HG03196 (cell line): ENCODE measurements around the gene PRR35.

ENCODE experiments used
- ATAC-seq: cut with Tn5 transposase; IDR thresholded peaks from one replicate; pipeline ENCODE4 v1.9.1; 2021; ENCODE audit not compliant: unreplicated experiment

Gene PRR35

DNA sequence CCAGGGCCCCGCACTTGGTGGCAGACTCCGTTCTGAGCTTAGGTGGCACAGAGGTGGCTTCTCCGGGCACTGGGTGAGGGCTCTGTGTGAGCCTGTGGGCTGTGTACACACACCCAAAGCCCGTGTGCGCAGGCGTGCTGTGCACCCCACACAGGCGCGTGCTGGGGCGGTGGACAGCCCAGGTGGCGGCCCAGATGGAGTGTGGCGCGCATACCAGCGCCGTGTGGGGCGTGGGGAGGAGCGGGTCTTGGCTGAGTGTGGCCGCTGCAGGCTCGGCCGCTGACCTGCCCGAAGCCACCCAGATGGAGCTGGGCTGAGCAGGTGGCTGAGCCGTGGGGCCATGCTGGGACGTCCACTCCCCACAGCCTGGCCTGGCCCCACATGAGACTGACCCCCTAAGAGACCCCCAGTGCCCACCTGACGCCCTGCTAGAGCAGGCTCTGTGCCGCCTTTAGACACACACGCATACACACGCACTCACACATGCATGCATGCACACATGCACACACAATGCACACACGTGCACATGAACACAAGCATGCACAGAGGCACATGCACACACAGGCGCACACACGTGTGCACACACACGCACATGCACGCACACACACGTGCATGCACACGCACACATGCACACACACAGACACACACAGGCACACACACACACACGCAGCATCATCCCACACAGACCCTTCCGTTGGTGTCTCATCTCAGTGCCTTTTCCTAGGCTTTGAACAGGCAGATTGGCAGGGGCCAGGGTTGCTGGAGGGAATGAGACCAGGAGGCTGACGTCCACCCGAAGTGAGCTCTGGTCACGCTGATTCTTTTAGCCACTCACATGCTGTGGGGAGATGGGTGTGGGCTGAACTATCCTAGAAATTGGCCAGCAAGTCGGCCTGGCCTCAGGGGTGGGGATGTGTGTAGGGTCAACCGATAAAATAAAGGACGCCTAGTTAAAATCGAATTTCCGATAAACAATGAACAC, 2.1 kb downstream of the PRR35 start:
- ATAC-seq: no peak

DNA sequence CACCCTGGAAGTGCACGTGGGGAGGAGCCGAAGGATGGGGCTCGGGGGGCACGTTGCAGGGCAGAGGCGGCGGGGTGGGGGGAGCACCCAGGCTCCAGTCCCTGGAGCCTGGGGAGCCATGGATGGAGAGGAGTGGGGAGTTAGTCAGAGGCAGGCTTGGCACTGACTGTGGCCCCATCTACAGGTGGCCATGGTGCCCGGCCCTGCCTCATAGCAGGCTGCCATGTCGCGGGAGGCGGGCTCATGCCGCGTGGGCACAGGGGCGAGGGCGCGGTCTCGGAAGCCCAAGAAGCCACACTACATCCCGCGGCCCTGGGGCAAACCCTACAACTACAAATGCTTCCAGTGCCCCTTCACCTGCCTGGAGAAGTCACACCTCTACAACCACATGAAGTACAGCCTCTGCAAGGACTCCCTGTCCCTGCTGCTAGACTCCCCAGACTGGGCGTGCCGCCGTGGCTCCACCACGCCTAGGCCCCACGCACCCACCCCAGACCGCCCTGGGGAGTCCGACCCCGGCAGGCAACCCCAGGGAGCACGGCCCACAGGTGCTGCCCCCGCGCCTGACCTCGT, 3.0 kb downstream of the PRR35 start:
- no peak for ATAC-seq

DNA sequence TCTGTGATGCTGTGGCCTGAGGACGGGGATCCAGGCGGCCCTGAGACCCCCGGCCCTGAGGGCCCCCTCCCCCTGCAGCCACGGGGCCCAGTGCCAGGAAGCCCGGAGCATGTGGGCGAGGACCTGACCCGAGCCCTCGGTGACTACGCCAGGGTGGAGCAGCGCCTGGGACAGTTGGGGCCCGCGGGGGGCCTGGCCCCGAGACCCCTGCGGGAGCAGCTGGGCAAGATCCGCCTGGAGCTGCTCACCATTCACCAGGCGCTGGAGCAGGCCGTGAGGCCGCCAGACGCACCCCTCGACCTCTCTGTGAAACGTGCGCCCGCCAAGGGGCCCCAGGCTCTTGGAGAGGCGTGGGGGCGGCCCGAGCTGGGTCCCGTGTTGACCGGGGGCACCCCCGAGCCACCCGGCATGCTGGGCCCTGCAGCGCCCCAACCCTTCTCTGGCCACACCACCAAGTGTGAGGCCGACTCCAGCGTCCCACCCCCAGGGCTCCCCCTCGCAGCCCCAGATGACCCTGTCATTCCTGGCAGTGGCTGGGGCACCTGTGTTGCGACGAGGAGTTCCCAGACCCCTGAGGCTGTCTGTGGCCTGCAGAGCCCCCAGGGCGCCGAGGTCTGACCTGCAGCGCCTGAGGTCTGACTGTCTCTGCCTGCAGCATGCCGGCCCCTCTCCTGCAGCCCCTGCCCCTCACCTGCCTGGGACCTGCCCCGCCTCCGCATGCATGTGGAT, 4.7 kb downstream of the PRR35 start:
- no peak for ATAC-seq

DNA sequence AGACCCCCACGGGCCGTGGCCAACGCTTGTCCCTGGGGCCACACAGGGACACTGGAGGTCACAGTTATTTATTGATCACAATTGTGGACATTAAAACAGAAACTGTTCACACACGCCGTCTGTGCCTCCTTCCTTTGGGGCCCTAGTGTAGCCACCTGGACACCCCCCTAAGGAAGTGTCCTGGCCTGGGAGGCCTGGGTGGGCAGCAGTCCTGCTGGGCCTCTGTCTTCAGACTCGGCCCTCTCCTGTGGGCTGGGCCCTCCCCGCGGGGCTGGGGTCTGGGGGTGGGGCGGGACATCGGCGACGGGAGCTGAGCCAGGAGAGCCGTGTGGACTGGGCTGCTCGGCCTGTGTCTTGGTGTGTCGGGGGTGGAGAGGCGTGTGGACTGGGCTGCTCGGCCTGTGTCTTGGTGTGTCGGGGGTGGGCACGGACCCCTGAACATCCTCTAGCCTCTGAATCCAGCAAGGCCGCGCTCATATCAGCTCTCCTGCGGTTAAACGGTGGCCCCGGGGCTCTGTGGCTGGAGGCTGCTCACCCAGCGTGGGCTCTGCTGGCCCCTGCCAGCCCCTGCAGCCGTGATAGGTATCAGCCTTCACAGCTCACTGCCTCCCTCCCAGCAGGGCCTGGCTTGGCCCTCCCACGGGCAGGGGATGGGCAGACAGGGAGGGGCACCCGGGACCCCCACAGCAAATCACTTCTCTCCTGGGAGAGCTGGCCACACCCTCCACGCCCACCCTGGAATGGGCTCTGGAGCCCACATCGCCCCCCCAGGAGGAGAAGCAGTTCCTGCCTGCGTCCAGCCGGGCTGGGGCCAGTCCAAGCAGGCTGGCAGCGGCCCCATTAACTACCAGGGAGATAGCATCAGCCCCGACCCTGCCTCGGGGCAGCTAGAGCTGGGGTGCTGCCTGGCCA, 5.5 kb downstream of the PRR35 start:
- no peak for ATAC-seq

DNA sequence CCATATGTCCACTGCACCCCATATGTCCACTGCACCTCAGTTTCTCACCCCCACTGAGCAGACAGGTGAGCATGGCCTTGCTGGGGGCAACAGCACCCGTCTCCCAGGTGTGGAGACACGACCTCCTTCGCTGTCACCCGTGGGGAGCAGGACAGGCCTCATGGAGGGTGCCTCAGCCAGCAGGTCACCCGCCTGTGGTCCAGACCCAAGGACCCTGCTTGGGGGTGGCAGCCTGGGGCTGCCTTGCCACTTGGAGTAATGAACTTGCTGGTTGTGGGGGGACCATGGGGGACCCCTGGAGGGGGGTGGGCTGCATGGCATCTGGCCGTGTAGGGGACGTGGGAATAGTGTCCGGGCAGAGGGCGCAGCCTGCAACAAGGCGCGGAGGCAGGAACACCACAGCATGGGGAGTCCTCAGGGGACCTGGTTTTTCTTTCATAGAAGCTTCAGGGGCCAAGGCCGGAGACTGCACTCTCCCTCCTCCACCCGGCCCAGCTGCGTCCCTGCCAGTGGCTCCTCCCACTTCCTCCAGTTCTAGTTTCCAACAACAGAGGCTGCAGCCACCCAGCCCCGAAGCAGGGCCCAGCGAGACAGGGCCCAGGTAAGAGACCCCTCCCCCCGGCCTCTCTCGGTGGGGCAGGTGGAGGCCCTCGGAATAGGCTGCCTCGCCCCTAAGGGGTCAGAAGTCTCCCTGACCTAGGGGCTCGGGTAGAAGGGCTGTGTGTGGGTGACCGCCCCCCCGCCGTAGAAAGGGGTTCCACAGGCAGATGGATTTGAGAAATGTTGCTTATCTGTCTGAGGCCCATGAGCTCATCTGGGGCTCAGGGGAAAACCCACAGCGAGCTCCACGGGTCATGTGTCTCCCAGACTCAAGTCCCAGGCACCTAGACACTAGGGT, 6.5 kb downstream of the PRR35 start, which contains the start of gene NHLRC4:
TSS of gene NHLRC4 (plus strand) at position 531 of the 898 bp plus-strand sequence. CDS start 1,043 bp downstream, outside the sequence.
- peak; percentile 31 for ATAC-seq

DNA sequence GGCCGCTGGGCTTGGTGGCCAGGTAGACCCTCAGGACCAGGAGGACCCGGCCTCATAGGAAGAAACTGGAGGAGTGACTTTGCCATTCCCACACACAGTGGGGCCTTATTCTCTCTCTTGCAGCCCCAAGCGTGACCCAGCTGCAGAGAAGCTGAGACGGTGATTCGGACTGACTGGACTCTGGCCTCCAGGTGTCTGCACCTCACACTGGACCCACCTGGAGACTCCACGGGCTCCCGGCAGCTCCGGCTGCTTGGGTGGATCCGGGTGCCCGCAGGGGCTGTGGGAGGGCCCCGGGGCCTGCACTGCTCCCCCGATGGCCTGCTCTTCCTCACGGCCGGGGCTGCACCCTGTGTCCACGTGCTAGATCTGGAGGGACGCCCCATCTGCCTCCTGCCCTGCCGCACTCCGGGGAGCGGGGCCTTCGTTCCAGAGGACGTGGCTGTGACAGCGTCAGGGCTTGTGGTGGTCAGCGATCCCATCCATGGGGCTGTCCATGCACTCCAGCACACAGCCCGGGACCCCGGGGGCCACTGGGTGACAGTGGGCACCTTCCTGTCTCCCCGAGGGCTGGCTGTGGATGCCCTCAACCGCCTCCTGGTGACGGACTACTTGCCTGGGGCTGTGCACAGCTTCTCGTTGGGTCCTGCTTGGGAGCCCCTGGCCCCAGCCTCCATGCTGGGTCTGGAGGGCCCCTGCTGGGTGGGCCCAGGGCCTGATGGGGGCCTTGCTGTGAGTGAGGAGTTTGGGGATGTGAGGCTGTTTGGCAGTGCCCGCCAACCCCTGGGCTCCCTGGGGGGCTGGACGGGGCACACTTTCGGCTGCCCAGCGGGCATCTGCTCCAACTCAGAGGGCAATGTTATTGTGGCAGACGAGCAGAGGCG, 7.4 kb downstream of the PRR35 start:
- no peak for ATAC-seq

DNA sequence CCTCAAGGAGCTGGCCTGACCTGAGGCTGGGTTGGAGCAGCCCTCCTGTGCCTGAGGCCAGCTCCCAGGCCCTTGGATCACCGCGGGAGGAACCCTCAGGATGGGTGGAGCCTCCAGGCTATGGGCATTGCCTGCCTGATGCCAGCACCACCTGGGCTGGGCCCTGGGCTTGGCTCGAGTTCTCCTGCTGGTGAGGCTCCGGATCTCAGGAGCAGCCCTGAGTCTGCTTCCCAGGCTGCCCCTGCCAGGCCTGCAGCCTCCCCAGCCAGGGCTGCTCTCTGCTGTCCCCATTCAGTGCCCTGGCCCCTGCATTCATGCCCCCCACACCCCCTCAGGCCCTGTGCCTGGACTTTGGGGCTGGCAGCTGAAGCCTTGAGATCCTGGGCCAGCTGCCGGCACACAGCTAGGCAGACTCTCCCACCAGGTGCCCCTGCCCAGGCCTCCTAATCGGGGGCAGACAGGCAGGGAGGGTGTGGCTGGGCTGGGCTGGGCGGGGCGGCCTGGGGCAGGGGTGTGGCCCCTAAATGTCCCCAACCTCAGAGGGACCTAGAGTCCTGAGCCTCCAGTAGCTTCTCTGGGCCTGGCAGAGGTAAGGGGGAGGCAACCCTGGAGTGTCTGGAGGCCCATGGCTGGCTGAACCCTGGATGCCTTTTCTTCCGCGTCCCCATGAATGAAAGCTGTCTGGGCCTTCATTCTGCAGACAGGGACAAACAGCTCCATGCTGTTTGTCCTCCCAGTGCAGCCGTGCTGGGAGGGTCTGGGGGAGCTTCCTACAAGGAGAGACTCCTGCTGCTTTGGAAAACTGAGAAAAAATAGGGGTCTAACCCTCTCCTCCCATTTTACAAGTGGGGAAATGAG, 8.4 kb downstream of the PRR35 start:
- ATAC-seq: no peak

DNA sequence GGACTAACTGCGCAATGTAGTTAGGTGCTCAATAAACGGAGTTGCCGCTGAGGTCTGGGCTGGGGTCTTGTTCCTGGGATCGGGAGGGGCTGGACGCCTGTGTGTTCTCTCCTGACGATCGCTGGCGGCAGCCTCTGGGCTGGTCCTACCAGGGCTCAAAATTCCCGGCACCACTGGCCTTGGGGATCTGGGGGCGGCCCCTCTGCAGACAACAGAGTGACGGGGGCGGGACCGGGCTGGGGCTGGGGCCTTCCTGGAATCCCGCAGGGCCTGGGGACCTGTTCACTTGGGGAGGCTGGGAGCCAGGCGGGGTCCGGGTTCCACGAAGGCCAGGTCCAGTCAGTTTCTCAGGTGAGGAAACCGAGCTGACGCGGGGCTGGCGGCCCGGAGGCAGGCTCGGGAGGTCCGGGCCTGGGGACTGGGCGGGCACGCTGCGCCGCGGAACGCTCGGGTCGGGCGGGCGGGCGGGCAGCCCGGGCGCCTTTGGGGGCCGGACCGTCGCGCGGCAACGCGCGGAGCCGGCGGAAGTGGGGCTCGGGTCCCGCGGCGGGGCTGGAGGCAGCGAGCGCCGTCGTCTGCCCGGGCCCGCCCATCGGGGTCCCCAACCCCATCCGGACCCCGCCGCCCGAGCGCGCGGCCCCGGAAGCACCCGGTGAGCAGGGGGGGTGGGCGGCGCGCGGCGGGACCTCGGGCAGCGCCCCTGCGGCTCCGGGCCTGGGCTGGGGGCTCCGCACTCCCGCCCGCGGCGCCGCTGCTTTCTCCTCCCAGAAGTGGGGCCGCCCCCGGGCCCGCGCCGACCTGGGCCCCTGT, 9.5 kb downstream of the PRR35 start, which contains the start of gene PIGQ:
TSS of gene PIGQ (plus strand) at position 524 of the 810 bp plus-strand sequence. CDS start 4,107 bp downstream, outside the sequence.
- ATAC-seq: peak; percentile 58

DNA sequence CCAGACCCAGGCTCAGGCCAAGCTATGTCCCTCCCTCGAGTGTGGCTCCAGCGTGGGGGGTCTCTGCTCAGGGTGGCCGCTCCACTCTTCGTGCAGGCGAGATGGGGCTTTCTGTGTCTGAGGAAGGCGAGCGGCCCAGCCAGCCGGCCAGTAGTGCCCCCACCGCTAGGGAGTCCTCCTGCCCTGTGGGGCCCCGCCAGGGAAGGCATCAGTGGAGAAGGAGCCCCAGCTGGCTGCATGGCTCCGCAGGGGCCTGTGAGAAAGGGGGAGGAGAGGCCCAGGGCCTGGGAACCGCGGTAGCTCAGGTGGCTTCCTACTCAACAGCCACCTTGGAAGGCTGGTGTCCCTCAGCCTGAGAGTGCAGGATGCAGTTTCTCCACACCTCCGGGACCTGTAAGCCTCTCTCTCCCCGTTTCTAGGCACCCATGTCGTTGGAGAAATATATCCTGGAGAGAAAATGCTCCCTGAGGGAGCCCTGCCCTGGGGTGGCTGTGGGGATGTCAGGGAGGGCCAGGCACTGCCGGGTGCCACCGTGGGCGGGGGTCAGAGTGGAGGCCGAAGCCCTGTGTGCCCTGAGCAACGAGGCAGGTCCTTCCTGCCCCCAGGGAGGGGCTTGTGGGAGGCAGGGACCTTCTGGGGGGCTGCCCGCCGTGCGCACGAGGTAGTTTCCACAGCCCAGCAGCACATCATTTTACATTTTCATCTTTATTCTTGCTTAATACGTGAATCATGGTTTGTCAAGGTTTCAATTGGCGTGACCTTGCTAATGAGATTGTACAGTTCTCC, 12.9 kb downstream of the PRR35 start:
- no peak for ATAC-seq

DNA sequence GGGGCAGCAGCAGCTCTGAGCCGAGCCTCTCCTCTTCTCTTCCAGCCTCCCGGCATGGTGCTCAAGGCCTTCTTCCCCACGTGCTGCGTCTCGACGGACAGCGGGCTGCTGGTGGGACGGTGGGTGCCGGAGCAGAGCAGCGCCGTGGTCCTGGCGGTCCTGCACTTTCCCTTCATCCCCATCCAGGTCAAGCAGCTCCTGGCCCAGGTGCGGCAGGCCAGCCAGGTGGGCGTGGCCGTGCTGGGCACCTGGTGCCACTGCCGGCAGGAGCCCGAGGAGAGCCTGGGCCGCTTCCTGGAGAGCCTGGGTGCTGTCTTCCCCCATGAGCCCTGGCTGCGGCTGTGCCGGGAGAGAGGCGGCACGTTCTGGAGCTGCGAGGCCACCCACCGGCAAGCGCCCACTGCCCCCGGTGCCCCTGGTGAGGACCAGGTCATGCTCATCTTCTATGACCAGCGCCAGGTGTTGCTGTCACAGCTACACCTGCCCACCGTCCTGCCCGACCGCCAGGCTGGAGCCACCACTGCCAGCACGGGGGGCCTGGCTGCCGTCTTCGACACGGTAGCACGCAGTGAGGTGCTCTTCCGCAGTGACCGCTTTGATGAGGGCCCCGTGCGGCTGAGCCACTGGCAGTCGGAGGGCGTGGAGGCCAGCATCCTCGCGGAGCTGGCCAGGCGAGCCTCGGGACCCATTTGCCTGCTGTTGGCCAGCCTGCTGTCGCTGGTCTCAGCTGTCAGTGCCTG, 14.0 kb downstream of the PRR35 start:
- ATAC-seq: no peak

DNA sequence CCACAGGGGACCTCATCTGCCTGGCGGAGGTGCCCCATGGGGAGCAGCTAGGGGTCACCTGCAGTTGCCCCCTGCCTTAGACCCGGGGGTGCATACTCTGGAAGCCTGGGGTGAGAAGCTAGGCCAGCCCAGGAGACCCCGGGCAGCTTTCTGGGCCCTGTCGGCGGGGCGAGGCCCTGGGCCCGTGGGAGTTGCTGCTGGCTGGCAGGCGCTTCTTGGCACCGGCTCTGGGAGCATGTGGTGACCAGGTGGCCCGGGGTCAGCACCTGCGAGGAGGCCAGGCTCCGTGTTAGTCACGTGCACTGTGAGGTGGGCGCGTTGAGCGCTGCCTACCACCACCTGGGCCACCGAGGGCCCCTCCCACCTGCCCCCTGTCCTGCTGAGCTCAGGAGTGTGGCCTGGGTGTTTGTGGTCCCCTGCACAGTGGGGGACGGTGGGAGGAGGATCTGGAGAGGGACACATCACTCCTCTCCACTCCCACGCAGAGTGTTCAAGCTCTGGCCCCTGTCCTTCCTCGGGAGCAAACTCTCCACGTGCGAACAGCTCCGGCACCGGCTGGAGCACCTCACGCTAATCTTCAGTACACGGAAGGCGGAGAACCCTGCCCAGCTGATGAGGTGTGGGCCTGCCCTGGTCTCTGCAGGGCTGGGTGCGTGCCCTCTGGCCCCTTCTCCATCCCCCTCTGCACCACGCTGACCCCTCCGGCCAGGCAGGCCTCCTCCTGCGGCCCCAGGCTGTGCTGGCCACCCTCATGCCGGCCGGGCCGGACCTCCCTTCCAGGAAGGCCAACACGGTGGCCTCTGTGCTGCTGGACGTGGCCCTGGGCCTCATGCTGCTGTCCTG, 15.4 kb downstream of the PRR35 start:
- ATAC-seq: no peak

DNA sequence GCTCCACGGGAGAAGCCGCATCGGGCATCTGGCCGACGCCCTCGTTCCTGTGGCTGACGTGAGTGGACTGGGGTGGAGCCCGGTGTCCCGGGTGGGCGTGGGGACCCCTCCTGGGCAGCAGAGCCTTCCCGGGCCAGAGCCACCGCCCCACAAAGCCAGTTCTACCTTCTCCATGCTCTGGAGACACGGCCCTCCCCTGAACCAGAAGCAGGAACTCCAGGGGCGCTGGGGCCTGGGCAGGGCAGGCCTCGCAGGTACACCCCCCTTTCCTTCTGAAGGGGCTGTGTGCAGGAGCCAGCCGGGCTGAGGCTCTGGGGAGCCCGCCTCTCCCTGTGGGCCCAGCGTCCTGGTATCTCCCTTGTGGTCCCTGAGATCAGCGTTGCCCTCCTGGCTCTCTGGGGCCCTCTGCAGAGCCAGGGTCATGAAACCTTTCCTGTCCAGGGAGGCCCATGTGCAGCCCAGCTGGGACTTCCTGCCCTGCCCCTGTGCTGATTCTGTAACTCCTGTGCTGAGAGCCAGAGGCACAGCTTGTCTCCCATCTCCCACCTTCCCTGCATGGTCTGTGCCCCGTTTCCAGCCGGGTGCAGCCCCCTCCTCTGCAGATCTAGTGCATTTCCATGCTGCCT, 16.1 kb downstream of the PRR35 start:
- no peak for ATAC-seq

DNA sequence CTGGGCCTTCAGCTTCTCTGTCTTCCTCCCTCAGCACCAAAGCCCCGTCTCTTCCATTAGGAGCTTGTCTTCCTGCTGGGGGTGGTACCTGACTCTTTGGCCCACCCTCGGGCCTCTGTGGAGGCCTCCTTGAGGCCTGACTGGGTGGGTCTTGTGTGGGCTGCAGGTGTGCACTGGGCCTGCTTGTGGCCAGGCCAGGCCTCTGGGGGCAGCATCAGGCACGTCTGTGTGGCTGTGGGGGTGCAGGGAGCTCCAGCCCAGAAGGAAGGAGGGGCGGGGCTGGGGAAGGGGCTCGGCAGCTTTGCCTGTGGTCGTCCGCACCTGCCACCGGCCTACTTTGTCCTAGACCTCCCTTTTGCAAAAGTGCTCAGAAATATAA, 16.6 kb downstream of the PRR35 start:
- no peak for ATAC-seq

DNA sequence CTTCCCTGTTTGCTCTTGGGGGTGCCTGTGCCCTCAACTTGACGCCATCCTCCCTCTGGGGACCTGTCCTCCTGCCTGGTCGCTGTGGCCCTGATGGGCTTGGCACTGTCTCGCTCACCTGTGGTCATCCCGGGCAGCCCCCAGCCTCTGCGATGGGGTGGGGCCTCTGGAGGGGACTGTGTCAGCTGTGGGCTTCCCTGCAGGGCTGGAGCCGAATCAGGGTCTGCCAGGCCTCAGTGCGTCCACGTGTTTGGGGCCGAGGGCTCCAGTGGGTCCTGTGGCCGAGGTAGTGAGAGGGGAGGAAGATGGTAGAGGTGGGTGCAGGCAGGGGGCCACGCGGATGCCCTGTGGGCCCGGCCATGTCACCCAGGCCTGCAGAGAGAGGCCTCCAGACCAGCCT, 17.6 kb downstream of the PRR35 start:
- no peak for ATAC-seq
